ENCODE measurements around the gene INPP5F.

Gene INPP5F

GRCh38 chr10:119725517-119725827, 378 bp upstream of the INPP5F start:
- TF ChIP-seq ZFX (IDR thresholded peaks at IDR 0.05; ENCODE audit: borderline replicate concordance) (no peak), CTCF (IDR thresholded peaks at IDR 0.05) (no peak)

GRCh38 chr10:119726676-119727261, 919 bp downstream of the INPP5F start:
- H3K27ac ChIP-seq: peak overlapping the region; percentile 71
- no peak for TF ChIP-seq CTCF (IDR thresholded peaks at IDR 0.05)
- no peak for TF ChIP-seq ZFX (IDR thresholded peaks at IDR 0.05; ENCODE audit: borderline replicate concordance)

More at GRCh38 chr10:119725517-119725827, 378 bp upstream of the INPP5F start:
- H3K27ac ChIP-seq: peak overlapping the region; percentile 71

GRCh38 chr10:119728172-119728800, 2.4 kb downstream of the INPP5F start:
- TF ChIP-seq CTCF (IDR thresholded peaks at IDR 0.05) (no peak), ZFX (IDR thresholded peaks at IDR 0.05; ENCODE audit: borderline replicate concordance) (no peak)
- no peak overlapping the region for H3K27ac ChIP-seq

- no peak overlapping the region for H3K27ac ChIP-seq
- TF ChIP-seq CTCF (IDR thresholded peaks at IDR 0.05) (no peak), ZFX (IDR thresholded peaks at IDR 0.05; ENCODE audit: borderline replicate concordance) (no peak)
These were observed 8.8 kb downstream of the INPP5F start for GRCh38 chr10:119734396-119735332.

GRCh38 chr10:119735451-119735850, 9.6 kb downstream of the INPP5F start:
- no peak overlapping the region for H3K27ac ChIP-seq
- TF ChIP-seq CTCF (IDR thresholded peaks at IDR 0.05): no peak
- no peak for TF ChIP-seq ZFX (IDR thresholded peaks at IDR 0.05; ENCODE audit: borderline replicate concordance)

- no peak overlapping the region for H3K27ac ChIP-seq
These were observed 10.4 kb downstream of the INPP5F start for GRCh38 chr10:119736220-119736619.

More at GRCh38 chr10:119736220-119736619, 10.4 kb downstream of the INPP5F start:
- TF ChIP-seq CTCF (IDR thresholded peaks at IDR 0.05): no peak
- TF ChIP-seq ZFX (IDR thresholded peaks at IDR 0.05; ENCODE audit: borderline replicate concordance): no peak
